Posterior vena cava (tissue), 2 donors: ENCODE results near the gene EPS15. TPM values are rescaled to one million over a fixed set of nuclear protein-coding genes. Genes with fewer than 3 reads are reported as not detected.

ENCODE experiments used
- DNase-seq: peaks from one replicate; pipeline ENCODE4 v3.0.0-alpha.2; 2020; ENCODE audit warnings: low spot score
- intact Hi-C, 2 donors: fragments of 100-400 bp; cut with DNase I; formaldehyde crosslinking; loops; one replicate each; pipeline versions ENCODE4 v1.14.1 to v1.14.2; 2022 to 2023
- total RNA-seq, 2 donors: library from RNA; stranded (reverse); fragmentation: NEBNext Ultra II Directional; extraction: Animal tissue kit (Norgen Biotek cat#: 25700); gene quantifications; one replicate each; pipeline ENCODE4 v1.2.1, GENCODE V29; 2021
- donor health status: DM: yes; HTN: yes; CAD: no.
- donor health status: DM: yes; HTN: yes; CAD: no.

Gene EPS15
- total RNA-seq, 2 donors from 2014 or later, result 79.6 to 81.1 TPM

DNA sequence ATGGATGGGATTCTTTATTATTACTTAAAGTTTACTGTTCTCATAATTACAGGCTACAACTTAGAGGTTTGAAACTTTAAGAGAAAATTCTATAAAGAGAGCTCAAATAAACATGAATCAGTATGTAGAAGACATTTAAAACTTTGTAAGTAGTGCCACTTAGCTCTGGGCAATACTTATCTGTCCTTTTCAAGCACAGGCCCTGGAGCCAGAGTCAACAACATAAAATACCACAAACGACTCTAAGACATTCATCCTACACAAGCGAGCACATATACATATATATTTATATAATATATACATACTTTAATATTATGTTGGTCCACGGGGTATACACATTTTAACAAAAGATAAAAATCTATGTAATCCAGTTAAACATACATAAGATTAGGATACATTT, 164.7 kb downstream of the EPS15 start:
- intact Hi-C loops, result no loop called here

DNA sequence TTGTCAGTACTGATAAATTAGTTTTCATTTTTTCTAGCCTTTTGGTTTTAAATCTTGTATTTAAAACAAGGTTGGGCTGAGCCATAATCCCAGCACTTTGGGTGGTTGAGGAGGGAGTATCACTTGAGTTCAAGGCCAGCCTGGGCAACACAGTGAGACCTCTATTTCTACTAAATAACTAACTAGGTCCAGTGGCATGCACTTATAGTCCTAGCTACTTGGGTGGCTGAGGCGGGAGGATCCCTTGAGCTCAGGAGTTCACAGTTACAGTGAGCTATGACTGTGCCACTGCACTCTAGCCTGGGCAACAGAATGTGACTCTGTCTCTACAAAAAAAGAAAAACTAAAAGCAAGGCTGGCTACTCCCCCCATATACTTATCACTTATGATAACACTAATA, 167.2 kb downstream of the EPS15 start:
- DNase-seq, result no peak
- intact Hi-C loops, result no loop called here

More for the DNA sequence above, 164.7 kb downstream of the EPS15 start:
- no peak for DNase-seq

DNA sequence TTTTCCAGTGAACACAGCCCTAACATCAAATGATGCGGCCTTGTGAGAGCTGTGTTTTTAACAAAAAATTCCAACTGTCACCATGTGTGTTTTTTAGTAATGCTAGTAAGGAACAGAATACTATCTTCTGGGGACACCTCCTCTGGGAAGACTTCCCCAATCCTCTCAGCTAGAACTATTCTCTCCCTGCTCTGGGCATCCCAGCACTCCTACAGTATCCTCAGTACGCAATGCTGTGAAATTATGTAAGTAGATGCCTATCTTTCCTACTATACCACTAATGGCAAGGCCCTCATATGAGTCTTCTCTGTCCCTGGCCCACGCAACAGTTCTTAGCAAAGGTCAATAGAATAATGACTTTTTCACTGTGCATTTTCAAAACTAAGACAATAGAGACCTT, 169.2 kb downstream of the EPS15 start:
- intact Hi-C loops, result no loop called here
- no peak for DNase-seq

DNA sequence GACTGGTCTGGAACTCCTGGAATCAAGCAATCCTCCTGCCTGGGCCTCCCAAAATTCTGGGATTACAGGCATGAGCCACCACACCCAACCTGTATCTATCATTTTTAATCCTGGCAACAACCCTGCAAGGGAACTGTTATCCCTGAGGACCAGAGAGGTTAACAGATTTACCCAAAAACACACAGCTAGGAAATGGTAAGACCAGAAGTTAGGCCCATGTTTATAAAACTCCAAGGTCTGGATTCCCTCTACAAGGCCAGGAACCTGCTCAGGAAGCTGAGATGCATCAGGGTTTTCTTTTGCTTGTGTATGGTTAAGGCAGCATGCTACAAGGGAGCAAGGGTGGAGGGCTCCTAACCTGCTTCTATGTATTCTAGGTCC, 170.9 kb downstream of the EPS15 start:
- DNase-seq, result no peak
- intact Hi-C loops, result no loop called here

DNA sequence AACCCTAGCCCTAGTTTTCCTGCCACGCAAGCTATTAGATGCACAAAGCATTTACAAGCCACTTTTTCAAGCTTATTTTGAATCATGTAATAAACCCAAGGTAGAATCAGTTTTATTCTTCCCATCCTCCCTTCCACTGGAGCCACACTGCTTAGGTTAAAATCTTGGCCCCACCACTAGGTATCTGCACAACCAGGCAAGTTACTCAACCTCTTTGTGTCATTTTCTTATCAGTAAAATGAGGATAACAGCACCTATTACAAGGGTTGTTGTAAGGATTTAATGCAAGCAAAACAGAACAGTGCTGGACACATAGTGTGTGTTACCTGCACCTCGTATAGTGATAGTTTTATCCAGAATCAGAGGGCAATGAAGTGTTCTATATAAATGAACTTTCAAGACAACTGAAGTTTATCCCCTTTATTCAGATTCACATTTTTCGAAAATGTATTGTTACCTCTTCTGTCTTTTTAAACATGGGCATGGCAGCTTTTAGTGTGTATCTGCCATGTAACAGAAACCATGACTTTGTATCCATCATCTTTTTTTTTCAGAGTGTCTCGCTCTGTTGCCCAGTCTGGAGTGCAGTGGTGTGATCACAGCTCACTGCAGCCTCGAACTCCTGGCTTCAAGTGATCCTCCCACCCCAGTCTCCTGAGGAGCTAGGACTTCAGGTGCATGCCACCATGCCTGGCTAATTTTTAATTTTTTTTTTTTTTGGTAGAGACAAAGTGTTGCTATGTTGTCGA, 171.5 kb downstream of the EPS15 start:
- intact Hi-C loops, result no loop called here
- DNase-seq, result no peak

DNA sequence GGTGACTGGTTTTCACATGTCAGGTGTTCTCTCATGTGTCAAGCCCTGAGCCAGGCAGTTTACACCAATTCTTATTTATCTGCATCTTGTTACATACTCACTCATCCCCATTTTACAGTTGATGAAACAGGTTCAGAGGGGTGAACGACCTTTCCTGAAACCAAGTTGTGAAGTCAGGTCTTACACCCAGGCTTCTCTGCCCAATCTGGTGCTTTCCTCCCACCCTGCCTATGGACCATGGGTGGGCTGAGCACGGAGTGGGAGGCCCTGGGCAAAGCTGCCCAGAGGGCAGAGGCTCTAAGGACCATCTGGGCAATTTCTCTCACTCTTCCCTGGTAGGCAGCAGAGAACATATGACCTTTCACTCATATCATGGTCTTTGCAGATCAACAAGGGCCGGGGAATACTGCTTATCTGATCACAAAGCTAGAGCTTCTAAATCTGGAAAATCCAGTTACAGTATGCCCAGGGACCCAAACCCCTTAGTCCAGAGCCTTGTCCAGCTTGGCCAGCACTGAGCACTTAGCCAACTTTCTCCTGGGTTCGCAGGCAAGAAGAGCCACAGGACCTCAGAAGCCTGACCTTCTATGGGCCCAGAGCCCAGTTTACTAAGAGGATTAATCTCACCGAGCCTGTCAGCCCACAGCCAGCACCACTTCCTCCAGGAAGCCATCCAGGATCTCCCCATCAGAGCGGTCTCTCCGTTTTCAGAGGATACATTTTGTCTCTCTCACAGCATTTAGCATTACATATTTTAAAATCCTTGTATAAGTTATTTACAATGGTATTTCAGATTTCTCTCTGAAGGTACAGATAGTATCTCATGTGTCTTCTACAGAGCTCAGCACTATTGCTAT, 172.8 kb downstream of the EPS15 start:
- DNase-seq, result no peak
- intact Hi-C loops, result no loop called here

DNA sequence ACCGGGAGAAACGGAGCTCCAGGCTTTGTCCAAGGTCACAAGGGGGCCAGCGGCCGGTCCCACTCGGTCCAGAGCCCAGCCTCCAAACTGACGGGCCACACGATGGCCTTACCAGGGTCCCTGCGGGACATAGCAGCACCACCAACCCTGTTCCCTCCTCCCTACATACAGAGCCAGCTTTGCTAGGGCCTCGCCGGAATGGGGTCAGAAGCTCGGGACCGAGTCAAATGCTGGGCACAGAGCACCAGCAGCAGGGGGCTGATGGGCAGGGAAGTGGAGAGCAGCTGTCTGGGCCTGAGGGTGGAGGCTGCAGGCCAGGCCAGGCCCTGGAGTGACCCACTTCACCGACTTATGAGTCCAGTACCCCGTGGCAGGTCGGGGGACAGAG, 173.8 kb downstream of the EPS15 start:
- intact Hi-C loops, result no loop called here
- DNase-seq, result no peak

DNA sequence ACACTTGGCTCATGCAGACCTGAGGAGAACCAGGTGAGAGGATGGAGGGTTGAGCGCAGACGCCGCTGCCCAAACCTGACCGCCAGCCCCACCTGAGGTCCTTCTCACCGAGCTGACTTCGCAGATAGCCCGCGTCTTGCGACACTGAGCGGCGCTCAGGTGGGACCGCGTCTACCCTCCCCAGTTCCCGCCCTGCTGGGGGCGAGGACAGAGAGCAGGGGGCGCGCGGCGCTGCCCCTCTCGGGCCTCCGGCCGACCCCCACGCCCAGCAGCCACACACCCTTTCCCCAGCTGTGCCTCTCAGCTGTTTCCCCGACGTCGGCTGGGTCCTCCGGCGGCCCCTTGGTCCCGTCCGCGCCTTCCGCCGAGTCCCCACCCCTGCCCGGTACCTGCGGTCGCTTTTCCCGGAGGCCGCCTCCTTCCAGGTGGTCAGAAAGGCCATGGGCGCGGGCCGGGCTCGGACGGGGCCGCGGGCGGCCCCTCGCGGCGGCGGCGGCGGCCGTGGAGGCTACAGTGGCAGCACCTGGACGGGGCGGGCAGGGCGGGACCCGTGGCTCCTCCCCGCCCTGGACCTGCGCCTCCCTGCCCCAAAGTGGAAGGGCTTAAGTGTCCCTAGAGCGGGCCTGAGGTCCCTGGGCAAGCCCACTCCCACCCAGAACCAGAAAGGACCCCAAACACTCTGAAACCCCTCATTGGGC, 174.3 kb downstream of the EPS15 start:
- no peak for DNase-seq
- intact Hi-C loops, result no loop called here

DNA sequence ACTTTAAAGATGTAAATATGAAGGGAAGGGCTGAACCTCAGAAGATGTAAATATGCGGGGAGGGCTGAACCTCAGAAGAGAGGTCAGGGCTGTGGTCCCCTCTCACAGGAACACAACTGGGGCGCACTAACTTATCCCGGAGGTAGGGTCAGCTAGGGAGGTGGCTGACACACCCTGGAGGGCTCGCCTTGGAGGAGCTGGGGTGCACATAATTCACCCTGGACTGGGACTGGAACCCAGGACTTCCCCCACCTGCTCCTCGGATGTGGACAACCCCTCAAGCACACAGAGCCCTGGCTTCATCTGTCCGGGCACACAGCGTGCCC, 174.8 kb downstream of the EPS15 start:
- intact Hi-C loops, result no loop called here
- DNase-seq, result no peak

DNA sequence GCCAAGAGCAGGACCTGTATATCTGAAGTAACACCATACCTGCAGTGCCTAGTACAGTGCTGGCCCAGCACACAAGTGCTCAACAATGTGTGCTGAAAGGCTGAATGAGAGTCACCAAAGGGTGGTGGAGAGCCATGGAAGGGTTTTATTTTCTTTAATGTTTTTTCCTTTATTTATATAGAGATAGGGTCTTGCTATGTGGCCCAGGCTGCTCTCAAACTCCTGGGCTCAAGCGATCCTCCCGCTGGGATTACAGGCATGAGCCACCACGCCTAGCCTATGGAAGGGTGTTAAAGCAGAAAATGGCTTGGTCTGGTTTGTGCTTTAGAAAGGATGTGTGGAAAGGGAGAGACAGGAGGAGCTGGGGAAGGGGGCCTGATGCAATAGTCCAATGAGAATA, 175.4 kb downstream of the EPS15 start:
- no peak for DNase-seq
- intact Hi-C loops, result no loop called here

DNA sequence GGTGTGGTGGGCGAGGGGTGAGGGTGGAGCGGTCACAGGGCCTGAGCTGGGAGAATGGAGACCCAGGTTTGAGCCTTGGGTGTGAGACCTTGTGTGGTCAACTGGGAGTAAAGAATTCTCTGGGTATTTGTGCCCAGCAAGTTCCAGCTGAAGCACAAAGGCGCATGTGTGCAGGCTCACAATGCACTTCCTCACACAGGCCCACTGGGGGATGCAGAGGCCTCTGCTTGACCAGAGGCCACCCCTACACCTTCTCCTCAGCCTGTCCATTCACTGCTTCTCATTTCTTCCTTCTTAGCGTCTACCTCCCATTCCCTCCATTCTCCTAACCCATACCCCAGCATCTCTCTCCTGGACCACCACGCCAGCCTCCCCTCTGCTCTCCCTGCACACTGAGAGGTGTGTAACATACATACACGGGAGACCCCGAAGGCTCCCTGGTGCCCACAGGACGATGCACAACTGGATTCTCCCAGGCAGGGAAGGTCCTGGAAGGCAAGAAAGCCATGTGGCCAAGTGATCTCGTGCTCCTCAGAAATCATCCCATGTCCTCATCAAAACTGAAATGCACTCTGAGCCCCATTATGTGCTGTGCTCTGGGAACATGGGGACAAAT, 176.4 kb downstream of the EPS15 start:
- intact Hi-C loops, result no loop called here
- no peak for DNase-seq

DNA sequence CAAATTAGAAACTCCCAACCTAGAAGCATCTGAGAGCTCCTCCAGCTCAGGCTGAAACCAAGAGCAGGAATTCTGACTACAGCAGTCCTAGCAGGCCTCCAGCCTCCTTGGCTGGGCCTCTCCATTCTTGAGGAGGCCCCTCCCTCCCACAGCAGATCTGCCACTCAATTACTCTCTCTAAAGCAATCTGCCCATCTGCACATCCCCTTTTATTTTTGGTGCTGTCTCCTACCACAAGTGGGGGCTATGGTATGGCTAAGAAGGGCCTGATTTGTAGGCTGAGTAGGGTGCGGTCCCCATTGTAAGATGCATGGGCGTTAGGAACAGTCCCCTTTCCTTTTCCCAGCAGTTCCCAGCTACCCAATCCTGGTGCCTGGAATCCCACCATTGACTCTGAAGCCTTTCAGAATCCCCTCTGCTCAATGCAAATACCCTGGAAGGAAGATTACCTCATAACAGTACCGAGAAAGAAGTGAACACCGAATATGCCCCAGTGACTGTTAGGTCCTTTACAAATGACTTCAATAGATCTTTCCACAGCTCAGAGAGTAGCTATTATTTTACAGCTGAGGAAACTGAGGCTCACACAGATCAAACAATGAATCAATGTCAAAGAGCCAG, 177.1 kb downstream of the EPS15 start:
- intact Hi-C loops, result no loop called here
- DNase-seq, result no peak

DNA sequence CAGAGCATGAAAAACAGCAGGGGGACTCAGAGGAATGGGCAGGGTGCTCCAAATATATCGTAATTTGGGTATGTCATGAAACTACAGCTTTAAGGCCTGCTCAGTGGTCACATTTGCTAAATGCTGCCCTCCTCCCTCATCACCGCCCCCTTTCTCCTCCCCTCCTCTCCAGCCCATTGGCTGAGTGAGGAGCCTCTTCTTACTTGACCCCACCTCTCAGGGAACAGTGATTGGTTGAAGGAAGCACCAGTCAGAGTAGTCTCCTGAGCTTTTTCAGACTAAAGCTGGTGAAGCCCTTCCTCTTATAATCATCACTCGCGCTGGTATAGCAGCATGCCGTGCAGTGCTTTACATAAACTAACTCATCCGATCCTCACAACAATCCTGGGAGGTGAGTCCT, 178.7 kb downstream of the EPS15 start:
- intact Hi-C loops, result no loop called here

DNA sequence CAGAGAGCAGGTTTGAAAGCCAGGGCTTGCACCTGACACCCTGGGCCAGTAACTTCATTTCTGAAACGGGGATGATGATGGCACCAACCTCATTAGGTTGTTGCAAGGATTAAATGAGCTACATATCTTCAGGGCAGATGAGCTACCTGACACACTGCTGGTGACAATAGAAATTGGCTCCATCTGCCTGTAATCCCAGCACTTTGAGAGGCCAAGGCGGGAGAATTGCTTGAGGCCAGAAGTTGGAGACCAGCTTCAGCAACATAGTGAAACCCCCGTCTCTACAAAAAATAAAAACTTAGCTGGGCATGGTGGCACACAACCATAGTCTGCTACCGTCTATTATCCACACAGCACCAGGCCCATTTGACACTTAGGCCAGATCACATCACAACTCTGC, 182.4 kb downstream of the EPS15 start:
- intact Hi-C loops, result no loop called here
- no peak for DNase-seq

More for the DNA sequence above, 178.7 kb downstream of the EPS15 start:
- DNase-seq, result no peak

DNA sequence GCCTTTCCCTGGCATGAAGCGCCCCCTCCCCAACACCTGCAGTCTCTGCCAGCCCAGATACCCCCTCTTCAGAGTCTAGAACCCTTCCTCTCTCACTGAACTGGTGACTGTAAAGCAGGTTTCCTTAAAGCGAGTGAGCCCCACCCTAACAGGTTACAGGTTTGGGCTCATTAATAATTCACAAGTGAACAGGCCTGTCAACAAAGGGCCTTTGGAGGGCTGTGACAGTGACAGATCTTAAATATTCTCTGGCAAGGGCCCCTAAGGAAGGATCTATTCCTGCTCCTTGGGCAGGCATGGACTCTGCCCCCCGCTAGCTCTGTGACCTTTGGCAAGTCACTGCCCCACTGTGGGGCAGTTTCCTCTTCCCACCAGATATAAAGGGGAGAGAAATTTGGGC, 183.1 kb downstream of the EPS15 start:
- intact Hi-C loops, result no loop called here
- DNase-seq, result no peak

DNA sequence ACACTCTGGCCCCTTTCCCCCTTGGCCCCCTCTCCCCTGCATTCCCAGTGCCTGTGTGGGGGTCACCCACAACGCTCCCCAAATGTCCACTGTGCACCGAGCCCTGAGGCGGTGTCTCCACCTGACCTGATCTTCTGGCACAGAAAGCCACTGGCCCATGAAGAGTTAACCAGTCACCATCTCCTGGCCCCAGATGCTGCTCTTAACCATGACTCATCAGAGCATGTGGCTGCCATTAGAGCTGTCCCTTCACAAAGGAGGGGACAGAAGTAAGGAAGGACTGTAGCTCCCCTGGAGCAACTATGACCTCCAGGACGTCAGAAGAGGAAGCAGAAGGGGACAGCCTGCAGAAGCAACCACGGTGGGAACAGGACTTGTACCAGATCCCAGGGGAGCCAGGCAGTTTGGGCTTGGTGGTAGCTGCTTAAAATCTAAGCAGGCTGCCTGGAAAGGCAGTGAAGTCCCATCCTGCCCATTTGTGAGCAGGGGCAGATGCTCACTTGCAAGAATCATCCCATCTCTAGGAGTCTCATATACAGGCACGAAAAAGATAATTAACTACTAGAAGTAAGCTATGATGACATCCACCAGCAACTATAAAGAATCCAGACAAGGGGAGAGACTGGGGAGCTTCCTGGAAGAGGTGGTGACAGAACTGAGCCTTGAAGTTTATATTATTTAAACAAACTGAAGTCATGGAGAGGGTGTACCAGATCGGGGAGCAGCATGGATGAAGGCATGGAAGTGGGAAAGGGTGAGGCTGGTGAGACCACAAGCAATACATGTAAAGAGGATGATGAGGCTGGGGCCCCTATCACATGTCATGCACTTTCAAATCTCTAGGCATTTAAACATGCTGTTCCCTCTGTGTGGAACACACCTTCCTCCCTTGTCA, 187.6 kb downstream of the EPS15 start:
- no peak for DNase-seq
- intact Hi-C loops, result no loop called here

DNA sequence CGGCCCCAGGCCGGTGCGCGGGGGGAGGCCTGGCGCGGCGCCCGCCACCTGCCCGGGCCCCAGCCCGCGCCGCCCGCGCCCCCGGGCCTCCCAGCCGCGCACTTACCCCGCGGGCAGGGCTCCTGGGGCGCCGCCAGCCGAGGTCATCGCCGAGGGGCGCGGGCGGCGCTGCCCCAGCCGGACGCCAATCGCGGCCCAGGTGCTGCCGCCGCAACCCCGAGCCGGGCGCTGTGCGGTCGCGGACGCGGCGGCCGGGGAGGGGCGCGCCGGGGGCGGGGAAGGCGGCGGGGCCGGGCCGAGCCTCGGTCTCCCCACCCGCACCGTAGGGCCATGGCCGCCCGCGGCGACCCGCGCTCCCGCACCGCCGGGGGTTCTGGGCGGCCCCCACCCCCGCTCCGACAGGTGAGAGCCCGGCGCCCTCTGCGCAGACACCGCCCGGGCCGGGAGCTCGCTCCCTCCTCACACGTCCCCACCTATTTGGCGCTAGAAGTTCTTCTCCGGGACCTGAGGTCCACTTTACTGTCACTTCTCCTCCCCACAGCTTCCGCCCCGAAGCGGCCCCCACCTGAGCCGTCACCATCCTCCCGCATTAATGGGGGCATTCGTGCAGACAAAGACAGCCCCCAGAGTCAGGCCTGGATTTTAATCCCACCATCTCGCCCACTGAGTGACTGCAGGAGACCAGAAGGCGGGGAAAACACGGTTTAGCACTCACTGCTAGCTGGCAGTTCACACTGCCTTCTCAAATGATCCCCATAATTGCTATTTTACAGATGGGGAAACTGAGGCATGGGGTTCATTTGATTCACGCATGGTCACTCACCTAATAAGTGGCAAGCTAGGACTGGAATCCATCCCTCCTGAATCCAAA, 188.5 kb downstream of the EPS15 start, which contains the start of gene TTC39A:
TSS of gene TTC39A (minus strand) at position 232 of the 871 bp plus-strand sequence. CDS start at position 147, 85 bp downstream.
- DNase-seq, result no peak
- intact Hi-C loops, result no loop called here
